ENCODE measurements around the gene APP. TPM values are rescaled to one million over a fixed set of nuclear protein-coding genes. Genes with fewer than 3 reads are reported as not detected.
A peak's percentile ranks its signal among the peaks of the same experiment; 100 is the strongest.

APP gene
- total RNA-seq, 3 donors from 2014 or later = 270 to 546 (median 383) TPM

GRCh38 chr21:25906587-25906986, 264.0 kb downstream of the APP start:
- no peak for TF ChIP-seq POLR2A (IDR thresholded peaks at IDR 0.05)
- TF ChIP-seq POLR2AphosphoS5 (IDR thresholded peaks at IDR 0.05) = no peak
- TF ChIP-seq CTCF (IDR thresholded peaks at IDR 0.05) = no peak
- Histone ChIP-seq H3K4me1 (no peaks in the 10 kb centered on the region), H3K36me3 (no peaks in the 10 kb centered on the region), H3K27ac (peak overlapping the region in 1 of 2 donors; percentile 32), H3K4me3 (no peak overlapping the region), H3K27me3 (no peaks in the 10 kb centered on the region), H3K9me3 (no peaks in the 10 kb centered on the region)
- DNase-seq (ENCODE audit: low spot score in 2 of 2) = no peak
- intact Hi-C loops (cut with DNase I; ENCODE audit: low total_unique reads) = no loop called here

GRCh38 chr21:25905126-25905525, 265.4 kb downstream of the APP start:
- Histone ChIP-seq H3K9me3 (no peaks in the 10 kb centered on the region), H3K27me3 (no peaks in the 10 kb centered on the region), H3K4me3 (no peak overlapping the region), H3K4me1 (no peaks in the 10 kb centered on the region), H3K27ac (no peak overlapping the region), H3K36me3 (no peaks in the 10 kb centered on the region)
- TF ChIP-seq POLR2AphosphoS5 (IDR thresholded peaks at IDR 0.05) (no peak), POLR2A (IDR thresholded peaks at IDR 0.05) (no peak), CTCF (IDR thresholded peaks at IDR 0.05) (no peak)
- intact Hi-C loops (cut with DNase I; ENCODE audit: low total_unique reads) = no loop called here
- no peak for DNase-seq (ENCODE audit: low spot score in 2 of 2)

- intact Hi-C loops (cut with DNase I; ENCODE audit: low total_unique reads) = no loop called here
- TF ChIP-seq CTCF (IDR thresholded peaks at IDR 0.05) (no peak), POLR2A (IDR thresholded peaks at IDR 0.05) (no peak), POLR2AphosphoS5 (IDR thresholded peaks at IDR 0.05) (no peak)
- no peaks in the 10 kb centered on the region for H3K27me3 ChIP-seq
- H3K27ac ChIP-seq = peak overlapping the region; percentile 40 to 44
- H3K4me1 ChIP-seq = no peaks in the 10 kb centered on the region
- no peaks in the 10 kb centered on the region for H3K36me3 ChIP-seq
- no peak for DNase-seq (ENCODE audit: low spot score in 2 of 2)
- no peaks in the 10 kb centered on the region for H3K9me3 ChIP-seq
- H3K4me3 ChIP-seq = no peak overlapping the region
Measured at GRCh38 chr21:25904044-25904695, 266.4 kb downstream of the APP start.

- no peaks in the 10 kb centered on the region for H3K36me3 ChIP-seq
- intact Hi-C loops (cut with DNase I; ENCODE audit: low total_unique reads) = no loop called here
- no peaks in the 10 kb centered on the region for H3K9me3 ChIP-seq
- no peak for TF ChIP-seq POLR2AphosphoS5 (IDR thresholded peaks at IDR 0.05)
- TF ChIP-seq POLR2A (IDR thresholded peaks at IDR 0.05) = no peak
- no peak for TF ChIP-seq CTCF (IDR thresholded peaks at IDR 0.05)
- no peak overlapping the region for H3K4me3 ChIP-seq
- no peak for DNase-seq (ENCODE audit: low spot score in 2 of 2)
- H3K27ac ChIP-seq = peak overlapping the region; percentile 40 to 44
- H3K4me1 ChIP-seq = no peaks in the 10 kb centered on the region
- no peaks in the 10 kb centered on the region for H3K27me3 ChIP-seq
Measured at GRCh38 chr21:25903607-25904006, 267.0 kb downstream of the APP start.

- no peaks in the 10 kb centered on the region for H3K27me3 ChIP-seq
- TF ChIP-seq POLR2A (IDR thresholded peaks at IDR 0.05) (no peak), CTCF (IDR thresholded peaks at IDR 0.05) (no peak), POLR2AphosphoS5 (IDR thresholded peaks at IDR 0.05) (no peak)
- no peak for DNase-seq (ENCODE audit: low spot score in 2 of 2)
- no peaks in the 10 kb centered on the region for H3K4me1 ChIP-seq
- no peak overlapping the region for H3K27ac ChIP-seq
- H3K36me3 ChIP-seq = no peaks in the 10 kb centered on the region
- no peak overlapping the region for H3K4me3 ChIP-seq
- intact Hi-C loops (cut with DNase I; ENCODE audit: low total_unique reads) = no loop called here
- H3K9me3 ChIP-seq = no peaks in the 10 kb centered on the region
Measured at GRCh38 chr21:25901330-25901979, 269.1 kb downstream of the APP start.

All from breast epithelium (tissue), 4 donors.